Stimulated activated CD8-positive, alpha-beta memory T cell treated with anti-CD3 and anti-CD28 coated beads, Interleukin-15, amount 100 ng/mL, for 24 hours (primary cell): ENCODE measurements around the gene CACNA1F.

Experiments
- DNase-seq: peaks from one replicate; pipeline ENCODE4 v3.0.0-alpha.2; 2020; ENCODE audit warnings: low read depth

The CACNA1F gene

DNA sequence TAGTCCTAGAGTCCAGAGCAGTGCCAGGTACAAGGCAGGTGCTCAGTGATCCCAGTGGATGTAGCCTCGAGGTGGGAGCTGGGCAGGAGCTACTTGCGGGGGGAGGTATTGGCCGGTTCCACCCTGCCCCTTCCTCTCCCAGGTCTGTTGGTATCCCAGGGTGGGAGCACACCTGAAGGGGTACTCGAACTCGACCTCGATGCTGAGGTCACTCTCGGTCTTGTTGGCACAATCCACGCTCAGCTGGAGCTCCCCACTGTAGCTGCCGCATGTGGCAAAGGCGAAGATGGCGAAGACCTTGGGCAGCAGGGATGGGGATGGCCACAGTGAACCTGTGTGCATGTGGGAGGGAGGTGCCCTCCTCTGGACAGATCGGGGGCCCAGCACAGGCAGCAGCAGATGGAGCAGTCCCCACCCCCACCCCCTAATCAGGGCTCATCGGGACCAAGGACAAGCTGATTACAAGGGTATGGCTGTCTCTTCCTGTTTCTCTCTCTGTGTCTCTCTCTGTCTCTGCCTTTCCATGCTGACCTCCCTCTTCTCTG lies 35.5 kb downstream of the CACNA1F start:
- DNase-seq = no peak

DNA sequence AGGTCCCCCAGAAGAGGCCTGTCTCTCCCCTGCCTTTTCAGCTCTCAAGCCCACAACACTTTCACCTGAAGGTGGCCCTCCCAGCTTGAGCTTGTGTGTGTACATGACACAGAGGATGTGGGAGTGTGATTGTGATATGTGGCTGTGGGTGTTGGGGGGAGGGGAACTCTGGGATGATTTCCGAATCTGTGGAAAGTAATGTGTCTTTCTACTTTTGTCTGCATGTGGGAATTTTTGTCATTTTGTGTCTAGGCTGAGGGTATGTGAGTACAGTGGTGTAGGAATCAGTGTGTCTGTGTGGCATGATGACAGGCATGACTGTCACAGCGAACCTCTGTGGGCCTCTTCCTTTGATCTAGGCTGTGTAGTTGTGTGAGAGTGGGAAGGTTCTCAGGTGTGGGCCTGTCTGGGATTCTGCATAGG lies 39.6 kb downstream of the CACNA1F start:
- DNase-seq = no peak

DNA sequence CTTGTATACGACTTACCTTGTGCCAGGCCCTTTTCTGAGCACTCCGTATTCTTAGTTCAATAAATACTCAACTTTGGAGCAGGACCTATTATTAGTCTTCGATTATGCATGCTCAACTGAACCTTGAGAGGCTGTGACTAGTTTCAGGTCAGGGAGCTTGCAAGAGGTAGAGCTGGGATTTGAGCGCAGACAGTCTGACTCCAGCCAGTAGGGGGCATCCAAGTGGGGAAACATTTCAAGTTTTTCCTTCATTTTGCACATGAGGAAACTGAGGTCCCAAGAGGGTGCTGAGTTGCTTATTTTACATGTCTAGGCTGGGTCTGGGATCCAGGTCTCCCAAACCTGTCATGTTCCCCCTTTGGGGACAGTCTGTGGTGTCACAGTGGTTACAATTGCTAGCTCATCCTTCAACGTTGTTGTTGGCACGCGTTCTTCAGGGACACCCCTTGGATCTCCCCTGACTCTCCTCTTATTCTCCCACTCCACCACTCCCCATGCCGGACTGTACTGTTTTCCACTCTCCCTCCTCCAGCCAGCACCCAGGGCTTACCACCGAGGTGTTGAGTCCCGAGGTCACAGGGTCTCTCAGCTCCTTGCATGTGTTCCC lies 40.3 kb downstream of the CACNA1F start:
- no peak for DNase-seq

DNA sequence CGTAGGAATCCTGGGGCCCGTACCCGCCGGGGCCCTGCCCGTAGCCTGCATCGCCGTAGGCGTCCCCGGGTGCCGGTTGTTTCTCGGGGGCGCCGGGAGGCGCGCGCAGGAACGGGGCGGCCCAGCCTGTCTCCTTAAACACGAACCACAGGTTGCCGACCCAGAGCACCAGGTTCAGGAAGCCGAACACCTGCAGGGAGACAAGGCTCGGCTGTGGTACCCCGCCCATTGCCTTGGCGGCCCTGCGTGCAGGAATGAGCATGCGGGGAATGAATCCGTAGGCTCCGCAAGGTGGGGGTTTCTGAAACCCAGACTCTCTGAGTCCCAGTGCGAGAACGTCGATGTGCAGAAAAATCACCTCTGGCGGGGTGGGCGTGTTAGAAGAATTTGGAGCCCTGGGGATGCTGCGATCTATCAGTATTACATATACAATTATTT lies 41.5 kb downstream of the CACNA1F start:
- no peak for DNase-seq

DNA sequence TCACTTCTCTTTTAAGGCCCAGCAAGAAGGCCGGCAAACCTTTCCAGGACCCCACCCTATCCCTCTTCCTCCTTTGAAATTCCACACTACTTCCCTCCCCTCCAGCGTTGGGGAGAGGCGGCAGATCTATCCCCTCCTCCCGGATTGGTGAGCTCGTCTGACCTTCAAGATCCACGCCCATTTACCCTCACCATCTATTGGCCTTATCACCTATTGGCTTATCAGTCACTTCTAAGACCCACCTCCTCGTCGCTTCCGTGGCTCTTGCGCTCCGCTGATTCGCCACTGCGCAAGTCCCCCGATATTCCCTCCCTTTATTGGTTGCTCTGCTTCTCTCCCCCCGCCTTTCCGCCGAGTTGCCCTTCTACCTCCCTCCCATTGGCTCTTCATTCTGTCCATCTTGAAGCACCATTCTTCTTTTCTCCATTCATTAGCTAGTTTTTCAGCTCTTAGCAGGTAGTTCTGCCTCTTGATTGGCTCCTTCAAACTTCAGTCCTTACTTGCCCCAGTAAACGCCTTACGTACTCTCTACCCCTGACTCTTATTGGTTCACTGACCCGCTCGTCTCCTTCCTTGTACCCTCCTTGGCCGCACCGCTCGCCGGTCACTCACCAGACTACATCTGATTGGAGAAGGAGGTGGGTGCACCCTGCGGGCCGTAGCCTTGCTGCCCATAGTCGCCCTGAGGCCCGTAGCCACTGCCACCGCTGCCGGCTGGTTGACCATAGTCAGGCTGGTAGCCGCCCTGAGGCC lies 42.1 kb downstream of the CACNA1F start:
- peak; percentile 36 for DNase-seq

DNA sequence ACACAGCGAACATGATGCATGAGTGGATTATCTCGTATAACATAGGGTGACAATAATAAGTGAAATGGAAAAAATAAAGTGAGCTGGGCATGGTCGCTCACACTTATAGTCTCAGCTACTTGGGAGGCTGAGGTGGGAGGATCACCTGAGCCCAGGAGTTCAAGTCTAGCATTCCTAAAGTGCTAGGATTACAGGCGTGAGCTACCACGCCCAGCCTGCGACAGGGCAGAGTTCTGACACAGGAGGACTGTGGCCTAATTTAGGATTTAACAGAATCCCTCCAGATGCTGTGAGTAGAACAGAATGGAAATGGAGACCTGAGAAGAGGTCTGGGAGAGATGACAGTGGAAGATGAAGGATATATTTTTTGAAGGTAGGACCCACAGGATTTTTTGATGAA lies 43.5 kb downstream of the CACNA1F start:
- DNase-seq = no peak

DNA sequence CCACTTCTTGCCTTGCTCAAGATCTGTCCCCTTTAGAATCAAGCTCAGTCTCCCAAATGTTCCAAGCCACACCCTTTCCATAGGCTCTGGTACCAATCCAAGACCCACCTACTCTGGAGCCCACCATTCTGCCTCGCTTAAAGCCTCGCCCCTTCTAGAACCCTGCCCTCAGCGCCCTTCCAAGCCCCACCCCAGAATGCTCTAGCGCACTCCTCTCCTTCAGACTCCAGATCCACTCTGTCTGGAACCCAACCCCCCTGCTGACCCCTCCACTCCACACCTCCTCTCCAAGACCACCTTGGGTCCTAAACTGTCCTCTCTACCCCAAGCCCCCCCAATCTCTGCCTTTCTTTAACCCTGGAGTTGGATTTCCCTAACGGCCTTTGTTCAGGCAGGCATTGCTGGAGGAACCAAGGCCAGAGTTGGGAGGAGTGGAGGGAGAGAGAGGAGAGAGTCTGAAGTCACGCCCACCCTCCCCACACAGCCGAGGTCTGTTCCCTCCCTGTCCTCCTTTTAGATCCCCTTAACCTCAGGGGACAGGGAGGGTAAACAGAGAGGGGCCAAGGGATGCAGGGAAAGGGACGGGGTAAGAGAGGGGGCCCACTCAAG lies 44.6 kb downstream of the CACNA1F start:
- DNase-seq = no peak

DNA sequence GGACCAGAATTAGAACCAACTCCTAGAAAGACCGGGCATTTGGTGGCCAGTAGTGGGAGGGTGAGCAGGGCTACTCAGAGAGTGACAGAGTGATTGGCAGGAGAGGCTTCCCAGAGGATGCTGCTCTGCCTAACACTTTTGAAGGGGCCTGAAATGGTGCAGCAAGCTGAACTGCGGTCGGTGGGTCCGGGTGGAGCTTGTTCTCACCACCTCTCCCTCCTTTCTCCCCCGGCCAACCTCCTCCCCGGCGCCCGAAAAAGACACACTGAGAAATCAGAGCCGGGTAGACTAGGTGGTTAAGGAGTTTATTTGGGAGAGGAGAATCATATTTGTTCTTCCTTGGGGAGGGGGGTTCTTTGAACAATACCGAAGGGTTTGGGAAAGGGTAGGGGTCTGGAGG lies 45.6 kb downstream of the CACNA1F start:
- DNase-seq = no peak

DNA sequence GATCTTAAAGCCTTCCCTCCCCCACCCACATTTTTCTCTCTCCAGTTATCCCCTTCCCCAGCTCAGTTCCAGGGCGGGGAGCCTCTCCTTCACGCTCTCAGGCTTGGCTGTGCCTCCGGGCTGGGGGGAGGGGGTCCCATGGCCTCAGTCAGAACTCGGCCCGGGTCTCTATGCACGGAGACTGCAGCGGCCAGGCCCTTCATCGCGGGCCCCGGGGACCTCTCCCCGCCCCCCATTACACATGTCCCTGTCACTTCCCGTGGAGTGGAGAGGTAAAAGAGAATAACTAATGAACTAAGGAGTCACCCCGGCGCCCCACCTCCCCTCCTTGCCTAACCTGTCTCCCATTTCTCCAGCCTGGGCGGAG lies 46.1 kb downstream of the CACNA1F start:
- no peak for DNase-seq

DNA sequence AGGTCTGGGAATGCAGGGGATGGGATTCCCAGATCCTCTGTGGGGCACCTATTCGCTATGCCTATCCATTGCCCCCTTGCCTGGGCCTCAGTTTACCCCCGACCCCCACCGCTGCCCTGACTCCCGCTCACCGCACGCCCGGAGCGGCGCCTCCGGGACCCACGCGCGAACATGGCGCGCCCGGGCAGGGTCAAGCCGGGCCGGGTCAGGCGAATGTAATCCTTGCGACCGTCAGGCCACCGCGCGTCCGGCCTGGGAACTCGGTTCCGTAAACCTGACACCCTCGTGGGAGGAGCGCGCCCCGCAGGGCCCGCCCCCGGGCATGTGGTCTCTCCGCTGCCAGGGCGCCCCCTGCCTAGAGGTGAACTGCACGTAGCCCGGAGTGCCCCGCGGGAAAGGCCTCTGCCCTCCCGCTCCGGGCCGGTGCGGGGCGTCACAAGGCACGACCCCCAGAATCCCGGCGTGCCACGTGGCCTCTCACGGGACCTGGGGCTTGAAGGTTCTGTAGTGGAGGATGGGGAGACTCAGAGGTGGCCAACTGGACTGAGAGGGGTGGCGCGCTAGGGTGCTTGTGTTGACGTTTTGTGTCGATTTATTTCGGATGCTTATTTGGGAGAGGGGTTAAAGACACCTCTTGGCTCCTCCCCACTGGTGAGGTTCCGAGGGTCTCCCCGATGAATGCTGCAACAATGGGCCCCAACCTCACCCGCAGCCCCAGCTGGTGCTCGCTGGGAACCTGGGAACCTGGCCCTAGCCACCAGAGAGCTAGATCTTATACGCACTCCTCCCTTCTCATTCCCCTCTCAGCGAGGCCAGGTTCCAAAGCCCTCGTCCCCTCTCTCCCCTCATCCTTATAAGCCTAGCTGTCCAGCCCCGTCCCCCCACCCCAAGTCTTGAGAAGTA lies 46.8 kb downstream of the CACNA1F start, which contains the start of gene PRICKLE3:
Gene PRICKLE3 (minus strand): TSS at position 249 of the 903 bp plus-strand sequence. CDS start 76 bp downstream, at position 173.
- peak; percentile 26 for DNase-seq

DNA sequence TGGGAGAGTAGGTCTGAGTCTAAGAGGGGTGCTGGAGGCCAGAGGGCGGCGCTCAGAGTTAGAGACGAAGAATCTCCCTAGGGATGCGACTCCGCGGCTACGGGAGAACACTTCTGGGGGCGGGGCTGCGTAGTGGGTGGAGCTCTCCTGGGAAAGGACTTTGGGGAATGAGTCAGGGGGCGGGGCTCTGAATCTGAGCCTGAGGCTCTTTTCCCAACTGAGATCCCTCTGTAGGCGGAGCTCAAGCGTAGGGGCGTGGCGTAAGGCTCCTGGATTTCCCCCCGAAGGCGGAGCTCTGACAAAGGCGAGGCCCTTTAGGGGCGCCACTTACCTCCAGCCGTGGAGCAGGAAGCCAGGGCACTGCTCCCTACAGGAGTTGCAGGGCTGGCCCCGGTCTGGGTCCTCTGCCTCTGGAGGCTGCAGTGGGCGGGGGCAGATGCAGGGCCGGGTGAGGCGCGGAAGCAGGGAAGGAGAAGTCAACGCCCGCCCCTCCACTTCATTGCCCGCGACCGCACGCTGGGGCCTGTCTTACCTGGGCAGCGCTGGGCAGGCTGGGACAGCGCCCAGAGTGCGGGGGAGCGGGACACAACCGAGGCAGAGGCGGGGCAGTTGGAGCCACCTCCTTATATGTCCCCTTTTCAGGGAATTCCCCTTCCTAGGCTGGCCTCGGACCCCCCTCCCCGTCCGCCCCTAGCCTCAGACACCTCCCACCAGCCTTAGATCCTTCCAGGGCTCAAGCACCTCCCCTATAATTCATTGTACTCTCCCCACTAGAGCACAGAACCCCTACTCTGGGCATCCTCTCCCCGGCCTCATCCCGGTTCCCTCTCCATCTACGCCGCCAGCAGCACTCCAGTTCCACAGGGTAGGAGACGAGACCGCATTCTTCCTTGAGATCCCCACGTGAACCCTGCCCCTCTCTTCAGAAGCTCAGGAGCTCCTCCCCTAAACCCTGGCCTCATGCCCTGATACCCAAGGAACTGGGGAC lies 48.6 kb downstream of the CACNA1F start:
- DNase-seq = no peak

DNA sequence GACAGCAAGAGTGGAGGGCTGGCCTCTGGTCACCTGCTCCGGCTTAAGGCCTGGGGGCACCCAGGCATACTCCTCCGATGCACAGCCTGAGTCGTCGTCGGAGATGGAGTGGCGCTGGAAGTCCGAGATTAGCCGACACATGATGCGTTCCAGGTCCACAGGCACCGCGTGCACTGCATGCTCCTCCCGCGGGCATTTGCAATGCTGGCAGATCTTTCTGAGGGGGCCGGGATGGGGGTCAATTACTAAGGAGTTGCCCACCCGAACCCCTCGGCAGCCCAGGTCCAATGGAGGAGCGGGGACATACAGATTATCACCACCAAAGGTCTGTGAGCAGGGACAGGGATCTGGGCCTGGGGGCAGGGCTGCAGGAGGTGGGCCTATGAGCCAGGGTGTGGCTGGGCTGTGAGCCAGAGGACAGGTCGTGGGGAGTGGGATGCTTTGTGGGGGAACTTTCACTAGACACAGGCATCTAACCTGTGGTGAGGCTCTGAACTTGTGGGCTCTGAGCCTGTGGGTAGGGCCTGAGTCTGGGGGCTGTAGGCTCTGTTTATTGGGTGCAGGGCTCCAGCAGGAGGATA lies 49.3 kb downstream of the CACNA1F start:
- no peak for DNase-seq

DNA sequence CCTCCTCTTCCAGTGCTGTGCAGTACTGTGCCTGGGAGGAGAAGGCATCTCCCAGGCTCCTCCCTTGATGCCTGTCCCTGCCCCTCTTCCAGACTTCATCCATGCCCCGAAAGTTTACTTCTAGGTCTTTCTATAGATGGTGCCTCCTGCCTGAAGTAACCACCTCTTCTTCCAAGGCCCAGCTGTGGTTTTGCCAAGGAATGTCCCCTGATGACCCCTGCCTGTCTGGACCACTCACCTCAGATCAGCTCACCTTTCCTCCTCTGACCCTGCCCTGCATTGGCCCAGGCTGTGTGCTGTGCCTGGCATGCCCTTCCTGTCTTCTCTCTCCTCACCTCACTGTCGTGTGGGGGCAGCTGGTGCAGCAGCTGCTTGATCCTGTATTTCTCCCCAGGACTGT lies 53.8 kb downstream of the CACNA1F start:
- DNase-seq = no peak

DNA sequence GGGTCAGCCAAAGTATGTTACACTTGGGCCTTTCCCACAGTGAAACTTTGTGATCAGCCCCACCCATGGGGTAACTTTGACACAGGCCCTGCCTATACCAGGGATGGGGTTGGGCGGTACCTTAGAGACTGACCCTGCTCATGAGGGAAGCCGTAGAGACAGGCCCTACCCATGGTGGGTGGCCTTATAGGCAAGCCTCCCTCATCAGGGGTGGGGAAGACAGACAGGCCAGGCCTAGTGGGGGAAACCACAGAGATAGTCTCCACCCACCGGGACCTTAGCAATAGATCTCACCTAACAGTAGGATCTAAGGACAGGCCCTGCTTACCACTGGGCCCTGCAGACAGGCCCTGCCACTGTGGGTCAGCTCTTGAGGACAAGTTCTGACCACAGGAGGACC lies 54.6 kb downstream of the CACNA1F start:
- DNase-seq = no peak

DNA sequence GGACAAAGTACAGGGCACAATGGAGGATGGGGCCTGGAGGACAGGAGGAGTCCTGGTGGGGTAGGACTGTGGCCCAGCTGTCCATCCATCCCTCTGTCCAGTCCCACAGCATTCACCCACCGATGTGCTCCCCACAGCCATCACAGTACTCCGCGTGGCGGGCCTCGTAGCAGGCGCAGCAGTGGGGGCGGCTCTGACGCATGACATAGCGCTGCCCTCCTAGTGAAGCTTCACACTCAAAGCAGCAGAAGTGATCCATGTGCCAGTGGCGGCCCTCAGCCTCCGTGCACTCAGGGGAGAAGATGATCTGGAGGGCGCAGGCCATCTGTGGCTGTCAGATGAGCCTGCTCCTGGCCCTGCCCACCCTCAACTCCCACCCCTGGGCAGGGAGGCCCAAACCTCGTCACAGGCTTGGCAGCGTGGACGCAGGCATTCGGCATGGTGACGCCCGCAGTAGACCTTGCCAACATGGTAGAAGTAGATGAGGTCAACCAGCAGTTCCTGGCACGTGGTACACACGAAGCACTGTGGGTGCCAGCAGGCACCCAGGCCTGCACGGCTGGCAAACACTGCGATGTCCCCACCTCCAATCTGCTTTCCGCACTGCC lies 55.2 kb downstream of the CACNA1F start:
- no peak for DNase-seq

DNA sequence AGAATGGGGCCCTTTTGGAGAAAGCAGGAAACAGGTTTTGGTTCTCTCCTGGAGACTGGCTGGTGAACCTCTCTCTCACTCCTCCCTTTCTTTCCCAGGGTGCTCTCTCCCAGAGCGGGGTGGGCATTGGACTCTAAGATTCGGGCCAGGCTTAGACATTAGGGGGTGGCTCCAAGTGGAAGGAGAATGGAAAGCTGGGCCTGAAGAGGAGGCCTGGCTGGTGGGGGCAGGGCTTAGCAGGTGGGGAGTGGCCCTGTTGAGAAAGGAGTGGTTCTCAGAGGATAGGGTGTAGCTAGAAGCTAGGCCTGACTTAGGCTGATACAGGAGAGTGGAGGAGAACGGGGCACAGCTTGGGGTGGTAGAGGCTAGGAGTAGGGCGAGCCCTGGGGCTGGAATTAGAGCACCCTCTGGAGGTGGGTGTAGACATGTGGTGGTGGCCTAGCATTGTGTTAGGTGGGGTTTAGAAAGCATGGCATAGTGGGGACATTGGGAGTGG lies 55.8 kb downstream of the CACNA1F start:
- DNase-seq = no peak

DNA sequence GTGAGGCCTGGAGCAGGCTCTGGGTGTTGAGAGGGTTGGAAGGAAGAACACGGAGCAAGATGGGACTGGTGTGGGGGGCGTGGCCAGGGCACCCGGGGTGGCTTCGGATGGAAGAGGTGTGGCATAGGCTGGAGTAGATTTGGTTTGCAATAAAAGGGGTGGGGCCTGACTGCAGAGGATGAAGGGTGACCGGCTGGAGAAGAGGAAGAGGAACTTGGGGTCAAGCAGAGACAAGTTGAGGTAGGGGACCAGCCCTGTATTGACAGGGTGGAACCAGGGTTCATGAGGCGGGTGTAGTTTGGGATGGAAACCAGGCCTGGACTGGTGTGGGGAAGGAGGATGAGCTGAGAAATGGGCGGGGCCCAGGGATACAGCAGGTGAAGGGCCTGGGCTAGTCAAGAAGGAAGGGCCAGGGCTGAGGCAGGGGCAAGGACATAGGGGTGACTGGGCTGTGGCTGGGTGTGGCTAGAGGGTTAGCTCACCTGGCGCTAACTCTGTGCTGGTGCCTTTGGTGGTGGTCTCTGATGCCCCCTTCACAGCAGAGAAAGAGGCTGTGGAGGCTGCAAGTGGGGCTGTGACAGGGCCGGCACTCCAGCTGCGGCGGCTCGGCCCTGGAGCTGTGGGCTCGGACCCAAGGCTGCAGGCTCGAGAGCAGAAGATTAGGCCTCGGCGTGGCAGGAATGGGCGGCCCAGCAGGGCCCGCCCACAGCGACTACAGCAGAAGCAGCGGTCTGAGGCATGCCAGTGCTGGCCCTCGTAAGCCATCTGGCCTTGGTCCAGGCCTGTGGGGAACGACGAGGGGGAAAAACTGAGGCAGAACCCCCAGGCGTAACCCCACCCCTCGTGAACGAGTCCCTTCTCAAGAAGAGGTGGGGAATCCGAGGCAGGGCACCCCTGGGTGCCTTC lies 56.5 kb downstream of the CACNA1F start:
- DNase-seq = no peak

DNA sequence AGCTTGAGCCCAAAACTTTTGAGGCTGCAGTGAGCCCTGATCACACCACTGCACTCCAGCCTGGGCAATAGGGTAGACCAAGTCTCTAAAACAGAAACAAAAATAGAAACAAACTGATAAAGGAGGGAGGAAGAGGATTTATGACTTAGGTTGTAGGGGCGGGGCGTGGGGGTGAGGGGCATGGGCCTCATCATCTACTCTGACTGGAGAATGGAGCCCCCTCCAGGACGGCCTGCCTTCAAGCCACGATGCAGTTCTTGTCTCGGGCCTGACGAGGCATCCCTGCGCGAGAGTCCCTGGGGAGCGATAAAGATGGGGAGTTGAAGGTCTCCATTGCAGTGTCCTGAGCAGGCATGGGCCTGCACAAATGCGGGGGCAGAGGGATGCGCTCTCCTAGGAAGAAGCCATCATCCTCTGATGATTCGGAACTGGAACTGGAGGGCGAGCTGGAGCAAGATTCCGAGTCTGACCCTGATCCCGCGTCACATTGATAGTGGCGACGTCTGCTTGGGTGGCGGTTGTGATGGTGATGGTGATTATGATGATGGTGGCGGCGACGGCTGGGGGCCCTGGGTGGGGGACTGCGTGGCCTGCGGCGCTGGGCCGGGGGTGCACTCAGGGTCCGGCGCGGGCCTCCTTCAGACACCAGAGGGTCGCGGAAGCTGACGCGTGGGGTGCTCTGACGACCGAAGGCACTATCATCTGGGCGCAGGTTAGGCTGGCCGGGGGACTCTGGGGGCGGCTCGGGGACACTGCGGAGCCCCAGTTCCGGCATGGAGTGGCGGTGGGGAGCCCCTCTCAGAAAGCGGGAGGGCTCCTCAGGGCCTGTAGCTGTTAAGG lies 57.5 kb downstream of the CACNA1F start:
- DNase-seq = no peak
